ENCODE data around the gene UBR3.

DNA sequence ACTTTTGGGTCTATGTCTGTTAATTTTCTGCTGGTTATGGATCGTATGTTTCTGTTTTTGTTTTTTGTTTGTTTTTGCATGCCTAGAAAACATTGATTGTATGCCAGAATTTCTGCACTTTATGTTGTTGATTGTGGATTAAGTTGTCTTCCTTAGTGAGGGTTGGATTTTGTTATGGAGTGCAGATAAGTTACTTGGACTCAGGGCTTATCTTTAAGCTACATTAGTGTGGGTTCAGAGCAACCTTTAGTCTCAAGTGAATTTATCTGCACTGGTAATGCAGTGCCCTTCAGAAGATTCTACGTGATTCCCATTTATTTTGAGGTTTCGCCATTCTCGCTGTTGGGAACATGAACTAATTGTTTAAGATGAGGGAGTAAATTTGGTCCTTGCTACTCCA lies 32.9 kb downstream of the UBR3 start:
- TF ChIP-seq CTCF (conservative IDR thresholded peaks at IDR 0.05; ENCODE audit: low read depth, low read length) (no peak), POLR2A (IDR thresholded peaks at IDR 0.05; ENCODE audit: low read depth, low read length) (no peak), RAD21 (IDR thresholded peaks at IDR 0.05; ENCODE audit: low read length) (no peak), RCOR1 (IDR thresholded peaks at IDR 0.05; ENCODE audit: insufficient replicate concordance, low read length) (no peak), MAFK (IDR thresholded peaks at IDR 0.05; ENCODE audit: low read depth, low read length) (no peak), SMC3 (IDR thresholded peaks at IDR 0.05; ENCODE audit: low read depth, low read length) (no peak), CEBPB (IDR thresholded peaks at IDR 0.05; ENCODE audit: low read depth, low read length) (no peak), MAZ (IDR thresholded peaks at IDR 0.05; ENCODE audit: borderline replicate concordance, low read depth, low read length) (no peak), NFE2L2 (IDR thresholded peaks at IDR 0.05; ENCODE audit: low read depth, low read length) (no peak), BHLHE40 (IDR thresholded peaks at IDR 0.05; ENCODE audit: low read depth, low read length) (no peak), ELK1 (IDR thresholded peaks at IDR 0.05; ENCODE audit: borderline replicate concordance, low read depth, low read length) (no peak), MXI1 (IDR thresholded peaks at IDR 0.05; ENCODE audit: borderline replicate concordance, low read depth, low read length) (no peak)
